ENCODE data around the gene SPRR3. TPM values are rescaled to one million over a fixed set of nuclear protein-coding genes. Genes with fewer than 3 reads are reported as not detected.

SPRR3 gene
- total RNA-seq, 2 experiments from 2014 or later = not detected

- ATAC-seq = no peak
Observed at GRCh38 chr1:152972196-152972886, 29.2 kb upstream of the SPRR3 start.

GRCh38 chr1:152976688-152977087, 24.9 kb upstream of the SPRR3 start:
- ATAC-seq (no peak), DNase-seq (no peak)
- H3K36me3 Mint-ChIP-seq (ENCODE audit: low read depth) = no peaks in the 10 kb centered on the region
- H3K27me3 Mint-ChIP-seq = peaks cover 10% of the 10 kb centered on the region
- H3K4me3 Mint-ChIP-seq = no peak overlapping the region
- POLR2A ChIA-PET = no interaction called here
- intact Hi-C loops (cut with micrococcal nuclease) = no loop called here
- CTCF ChIA-PET = no interaction called here
- TF ChIP-seq CTCF (IDR thresholded peaks at IDR 0.05) = no peak
- H3K9me3 Mint-ChIP-seq = no peaks in the 10 kb centered on the region
- no peak overlapping the region for H3K27ac Mint-ChIP-seq
- no peaks in the 10 kb centered on the region for H3K4me1 Mint-ChIP-seq (ENCODE audit: low read depth)

More at GRCh38 chr1:152972196-152972886, 29.2 kb upstream of the SPRR3 start:
- intact Hi-C loops (cut with micrococcal nuclease) = no loop called here
- no peaks in the 10 kb centered on the region for H3K9me3 Mint-ChIP-seq
- TF ChIP-seq CTCF (IDR thresholded peaks at IDR 0.05) = no peak
- POLR2A ChIA-PET = no interaction called here
- H3K27me3 Mint-ChIP-seq = peaks cover 9% of the 10 kb centered on the region
- CTCF ChIA-PET = no interaction called here
- H3K27ac Mint-ChIP-seq = no peak overlapping the region
- no peak for DNase-seq
- no peaks in the 10 kb centered on the region for H3K36me3 Mint-ChIP-seq (ENCODE audit: low read depth)
- no peak overlapping the region for H3K4me3 Mint-ChIP-seq
- H3K4me1 Mint-ChIP-seq (ENCODE audit: low read depth) = no peaks in the 10 kb centered on the region

GRCh38 chr1:152977614-152978013, 23.9 kb upstream of the SPRR3 start:
- Mint-ChIP-seq H3K4me1 (ENCODE audit: low read depth) (no peaks in the 10 kb centered on the region), H3K27ac (no peak overlapping the region), H3K36me3 (ENCODE audit: low read depth) (no peaks in the 10 kb centered on the region), H3K27me3 (peaks cover 4% of the 10 kb centered on the region), H3K9me3 (no peaks in the 10 kb centered on the region), H3K4me3 (no peak overlapping the region)
- intact Hi-C loops (cut with micrococcal nuclease) = no loop called here
- no peak for TF ChIP-seq CTCF (IDR thresholded peaks at IDR 0.05)
- CTCF ChIA-PET = no interaction called here
- no peak for DNase-seq
- ATAC-seq = no peak
- POLR2A ChIA-PET = no interaction called here

- Mint-ChIP-seq H3K36me3 (ENCODE audit: low read depth) (no peaks in the 10 kb centered on the region), H3K27me3 (peaks cover 10% of the 10 kb centered on the region), H3K4me1 (ENCODE audit: low read depth) (no peaks in the 10 kb centered on the region), H3K27ac (no peak overlapping the region), H3K4me3 (no peak overlapping the region), H3K9me3 (no peaks in the 10 kb centered on the region)
- TF ChIP-seq CTCF (IDR thresholded peaks at IDR 0.05) = no peak
- intact Hi-C loops (cut with micrococcal nuclease) = no loop called here
- DNase-seq (no peak), ATAC-seq (no peak)
- ChIA-PET CTCF (no interaction called here), POLR2A (no interaction called here)
Observed at GRCh38 chr1:152980676-152981075, 20.9 kb upstream of the SPRR3 start.

- CTCF ChIA-PET = no interaction called here
- no peak for ATAC-seq
- TF ChIP-seq CTCF (IDR thresholded peaks at IDR 0.05) = no peak
- Mint-ChIP-seq H3K9me3 (no peaks in the 10 kb centered on the region), H3K36me3 (ENCODE audit: low read depth) (no peaks in the 10 kb centered on the region), H3K4me1 (ENCODE audit: low read depth) (no peaks in the 10 kb centered on the region), H3K27me3 (peaks cover 14% of the 10 kb centered on the region), H3K4me3 (no peak overlapping the region), H3K27ac (no peak overlapping the region)
- DNase-seq = no peak
- POLR2A ChIA-PET = no interaction called here
- intact Hi-C loops (cut with micrococcal nuclease) = no loop called here
Observed at GRCh38 chr1:152981146-152981871, 20.2 kb upstream of the SPRR3 start.
